Heart left ventricle (tissue), 16 donors: ENCODE measurements around the gene STX8. TPM values are rescaled to one million over a fixed set of nuclear protein-coding genes. Genes with fewer than 3 reads are reported as not detected.
A peak's percentile ranks its signal among the peaks of the same experiment; 100 is the strongest.
"Not testable (repeated sequence)": the region's sequence is repeated elsewhere in the genome, so short reads cannot be mapped to it uniquely, and the experiment has no call there.

Experiments
- ATAC-seq, 4 donors: fragments of 200-7000 bp; cut with Tn5 transposase; one replicate each; pipeline ENCODE4 v1.9.1; 2020 to 2022; ENCODE audit warnings: moderate library complexity in 4 of 4, mild to moderate bottlenecking in 3 of 4, moderate number of reproducible peaks in 1 of 4
- DNase-seq, 5 donors: peaks; one replicate each; pipeline ENCODE4 v3.0.0-alpha.2; 2020
- H3K27ac ChIP-seq, 12 donors: fragments of 200-600 bp; sonication (generic) in 4 of 12; one replicate each; pipeline versions ENCODE4 v1.5.0 to v1.8.0; 2016 to 2022; ENCODE audit warnings: mild to moderate bottlenecking in 2 of 12
- H3K27me3 ChIP-seq, 9 donors: fragments of 200-600 bp; sonication (generic) in 2 of 9; one replicate each; pipeline versions ENCODE4 v1.5.1 to v1.8.0; 2016 to 2022; ENCODE audit warnings: mild to moderate bottlenecking in 3 of 9
- H3K36me3 ChIP-seq, 9 donors: fragments of 200-600 bp; sonication (generic) in 2 of 9; one replicate each; pipeline versions ENCODE4 v1.5.0 to v1.8.0; 2018 to 2022; ENCODE audit warnings: mild to moderate bottlenecking in 2 of 9
- H3K4me1 ChIP-seq, 12 donors: fragments of 200-600 bp; sonication (generic) in 4 of 12; one replicate each; pipeline versions ENCODE4 v1.5.0 to v1.8.0; 2016 to 2022; ENCODE audit warnings: mild to moderate bottlenecking in 3 of 12
- H3K4me3 ChIP-seq, 12 donors: fragments of 200-600 bp; sonication (generic) in 4 of 12; one replicate each; pipeline versions ENCODE4 v1.5.0 to v1.8.0; 2017 to 2022; ENCODE audit warnings: mild to moderate bottlenecking in 9 of 12, moderate library complexity in 4 of 12
- H3K9me3 ChIP-seq, 12 donors: fragments of 200-600 bp; sonication (generic) in 4 of 12; one replicate each; pipeline versions ENCODE4 v1.5.0 to v1.8.0; 2016 to 2022; ENCODE audit warnings: mild to moderate bottlenecking in 1 of 12
- POLR2A ChIP-seq, 2 donors: fragments of 450-650 bp; IDR thresholded peaks; one replicate each; pipeline ENCODE4 v1.6.1; 2017; ENCODE audit warnings: antibody characterized with exemption in 2 of 2, mild to moderate bottlenecking in 2 of 2, moderate library complexity in 2 of 2
- WGBS, 4 donors: extraction: QIAGEN DNeasy Blood & Tissue Kit in 2 of 4; methylation state at CpG; one replicate each; pipeline versions ENCODE4 v1.1.5 to v1.1.7; 2013 to 2018; 5-methylcytosine and 5-hydroxymethylcytosine counted together
- intact Hi-C, 10 donors: fragments of 100-400 bp; cut with DNase I; formaldehyde crosslinking; loops; one replicate each; pipeline versions ENCODE4 v1.11.1 to v1.14.2; 2022
- polyA plus RNA-seq, 2 donors: library from polyadenylated mRNA; stranded (reverse); fragments of 200-250 nt; gene quantifications; one replicate each; pipeline ENCODE4 v1.2.3, GENCODE V29; 2013
- total RNA-seq, 9 donors: library from RNA; depleted of rRNA in 2 of 9; stranded (reverse); fragments of >200 nt in 2 of 9; fragmentation: NEBNext Ultra II Directional in 3 of 9; extraction: Animal tissue kit (Norgen Biotek cat#: 25700) in 3 of 9; gene quantifications; one replicate each; pipeline versions ENCODE4 v1.1.0 to v1.2.4, GENCODE V29; 2016 to 2023
- TF ChIP-seq, protein P1 (sequence below), 12 donors: fragments of 200-600 bp; sonication (generic) in 4 of 12; IDR thresholded peaks; one replicate each; pipeline versions ENCODE4 v1.5.0 to v1.8.0; 2018 to 2022; ENCODE audit warnings: antibody characterized with exemption in 12 of 12, mild to moderate bottlenecking in 5 of 12
- donor health status: ischemic (EF 13 %, LVEDD 7.1; RV severe dilation, severe dysfunction).
- donor health status: healthy with polysubstance abuse.
- donor health status: DM: no; HTN: yes; CAD: no.
- donor health status: DM: no; HTN: no; CAD: no.
- donor health status: ischemic (EF 25% LVEDD 6.9; RV normal size, moderate dysfunction).
- donor health status: ischemic (EF 25% LVEDD 5.7; RV mildly dilated, moderate dysfunction).
- donor health status: healthy.
- donor health status: DM: yes; HTN: yes; CAD: no.
- donor health status: ischemic (EF 35%, LVEDD 5.7; RV mildly dilated, moderate dysfunction).
- donor health status: nonischemic (EF 11% LVEDD 7.7; RV severe dilation, severe dysfunction).
- donor health status: DM: yes; HTN: yes; CAD: no.
- donor health status: PGD.
- donor health status: ischemic (EF 29% LVEDD 5.4; RV normal size, mild dysfunction).
- donor health status: nonischemic (EF 23%, LVEDD 6.1; RV moderate dilation, normal function).

STX8 gene
- total and polyA plus RNA-seq, 11 donors: 43.2 to 86.0 (median 62.3) TPM

DNA sequence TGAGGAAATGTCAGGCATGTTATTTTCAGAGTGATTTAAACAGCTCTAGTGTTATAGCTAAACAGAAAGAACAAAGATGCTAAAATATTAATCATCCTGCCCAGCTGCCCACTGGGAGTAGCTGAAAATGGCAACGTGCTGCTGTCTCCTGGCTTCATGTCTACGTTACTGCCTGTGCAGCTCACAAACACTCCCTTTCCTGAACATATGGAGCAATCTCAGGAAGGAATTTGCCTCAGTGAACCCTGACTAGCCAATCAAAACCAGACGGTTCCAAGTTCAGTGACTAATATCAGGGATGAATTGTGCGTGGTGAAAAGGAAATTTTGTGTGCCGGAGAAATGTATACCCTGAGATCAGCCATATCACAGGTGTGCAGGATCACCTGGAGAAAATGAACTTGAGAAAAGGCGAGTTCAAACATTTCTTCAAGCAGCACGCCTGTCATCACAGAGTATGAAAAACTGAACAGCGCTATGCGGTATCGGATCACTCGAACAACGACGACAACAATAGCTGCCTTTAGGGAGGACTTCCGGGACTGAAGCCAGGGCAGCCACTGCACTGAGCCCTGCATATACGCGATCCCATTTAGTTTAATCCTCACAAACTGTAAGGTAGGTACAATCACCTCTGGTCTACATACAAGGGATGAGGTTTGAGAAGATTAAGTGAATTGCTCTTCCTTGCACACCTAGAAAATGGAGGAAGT lies 110.3 kb downstream of the STX8 start:
- H3K4me3 ChIP-seq: no peak overlapping the region

GRCh38 chr17:9457005-9457404 lies 118.6 kb downstream of the STX8 start:
- ATAC-seq (no peak), DNase-seq (no peak)
- Histone ChIP-seq H3K36me3 (no peaks in the 10 kb centered on the region), H3K4me3 (no peak overlapping the region), H3K27me3 (no peaks in the 10 kb centered on the region), H3K9me3 (peaks cover 0 to 9% (median 0%) of the 10 kb centered on the region in 12 donors), H3K4me1 (peaks cover 0 to 7% (median 0%) of the 10 kb centered on the region in 12 donors), H3K27ac (no peak overlapping the region)
- intact Hi-C loops: no loop called here
- no peak for TF ChIP-seq POLR2A (IDR thresholded peaks at IDR 0.05)
- TF ChIP-seq, protein P1, sequence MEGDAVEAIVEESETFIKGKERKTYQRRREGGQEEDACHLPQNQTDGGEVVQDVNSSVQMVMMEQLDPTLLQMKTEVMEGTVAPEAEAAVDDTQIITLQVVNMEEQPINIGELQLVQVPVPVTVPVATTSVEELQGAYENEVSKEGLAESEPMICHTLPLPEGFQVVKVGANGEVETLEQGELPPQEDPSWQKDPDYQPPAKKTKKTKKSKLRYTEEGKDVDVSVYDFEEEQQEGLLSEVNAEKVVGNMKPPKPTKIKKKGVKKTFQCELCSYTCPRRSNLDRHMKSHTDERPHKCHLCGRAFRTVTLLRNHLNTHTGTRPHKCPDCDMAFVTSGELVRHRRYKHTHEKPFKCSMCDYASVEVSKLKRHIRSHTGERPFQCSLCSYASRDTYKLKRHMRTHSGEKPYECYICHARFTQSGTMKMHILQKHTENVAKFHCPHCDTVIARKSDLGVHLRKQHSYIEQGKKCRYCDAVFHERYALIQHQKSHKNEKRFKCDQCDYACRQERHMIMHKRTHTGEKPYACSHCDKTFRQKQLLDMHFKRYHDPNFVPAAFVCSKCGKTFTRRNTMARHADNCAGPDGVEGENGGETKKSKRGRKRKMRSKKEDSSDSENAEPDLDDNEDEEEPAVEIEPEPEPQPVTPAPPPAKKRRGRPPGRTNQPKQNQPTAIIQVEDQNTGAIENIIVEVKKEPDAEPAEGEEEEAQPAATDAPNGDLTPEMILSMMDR (IDR thresholded peaks at IDR 0.05): no peak
- 84 to 92% (median 88%) methylated on average over 6 of the region's 6 CpGs for WGBS, 4 donors

More for the DNA sequence above, 110.3 kb downstream of the STX8 start:
- no peaks in the 10 kb centered on the region for H3K36me3 ChIP-seq
- intact Hi-C loops: no loop called here
- TF ChIP-seq POLR2A (IDR thresholded peaks at IDR 0.05): no peak
- TF ChIP-seq, protein P1 (IDR thresholded peaks at IDR 0.05): no peak
- no peaks in the 10 kb centered on the region for H3K9me3 ChIP-seq
- peaks cover 0 to 12% (median 4%) of the 10 kb centered on the region in 12 donors for H3K4me1 ChIP-seq
- no peaks in the 10 kb centered on the region for H3K27me3 ChIP-seq
- no peak for DNase-seq
- peak in 1 of 4 donors; percentile 24 for ATAC-seq
- H3K27ac ChIP-seq: no peak overlapping the region
- WGBS, 4 donors: 62 to 83% (median 79%) methylated on average over 16 of the region's 16 CpGs

DNA sequence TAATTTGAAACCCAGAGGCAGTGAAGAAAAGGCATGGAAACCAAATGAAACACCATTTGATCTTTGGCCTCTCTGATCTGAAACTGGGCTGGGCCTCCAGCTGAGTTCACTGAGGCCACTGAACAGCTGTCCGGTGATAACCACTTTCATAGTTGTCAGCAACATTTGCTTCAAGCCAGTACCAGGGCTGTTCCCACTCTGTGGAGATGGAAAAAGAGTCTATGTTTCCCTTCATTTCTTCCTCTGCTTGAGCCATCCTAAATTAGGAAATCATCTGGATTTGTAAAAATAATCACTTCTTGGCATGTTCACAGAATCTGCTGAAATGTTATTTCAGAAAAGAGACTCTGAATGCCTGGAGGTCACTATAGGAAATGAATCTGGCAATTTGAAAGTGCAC lies 119.3 kb downstream of the STX8 start:
- Histone ChIP-seq H3K27me3 (no peaks in the 10 kb centered on the region), H3K4me3 (no peak overlapping the region), H3K36me3 (no peaks in the 10 kb centered on the region), H3K4me1 (peaks cover 0 to 7% (median 0%) of the 10 kb centered on the region in 12 donors), H3K27ac (no peak overlapping the region), H3K9me3 (peaks cover 0 to 9% (median 0%) of the 10 kb centered on the region in 12 donors)
- ATAC-seq (peak; percentile 73 to 92 (median 80)), DNase-seq (peak in 3 of 5 donors; percentile 12 to 51 (median 20))
- TF ChIP-seq, protein P1 (IDR thresholded peaks at IDR 0.05): no peak
- TF ChIP-seq POLR2A (IDR thresholded peaks at IDR 0.05): no peak
- 47 to 71% (median 54%) methylated on average over 1 of the region's 1 CpG for WGBS, 4 donors
- intact Hi-C loops: no loop called here

DNA sequence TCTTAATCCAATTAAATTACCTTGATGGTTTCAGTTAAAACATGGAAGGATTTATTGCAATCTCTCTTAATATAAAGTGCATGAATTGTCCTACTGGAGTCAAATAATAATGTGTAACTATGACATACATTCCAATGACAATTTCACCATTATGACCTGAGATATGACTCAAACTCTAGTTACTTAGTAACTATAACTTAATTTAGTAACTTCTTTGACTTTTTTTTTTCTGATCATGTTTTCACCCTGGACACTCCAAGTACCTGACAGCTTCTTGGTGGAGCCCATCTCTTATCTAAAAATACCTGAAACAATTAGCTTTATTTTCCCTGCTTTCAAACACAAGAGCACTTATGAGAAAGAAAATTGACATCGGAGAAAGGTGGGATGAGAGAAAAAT lies 123.7 kb downstream of the STX8 start:
- intact Hi-C loops: no loop called here
- 96 to 97% (median 96%) methylated on average over 1 of the region's 1 CpG for WGBS, 4 donors
- peaks cover 0 to 7% (median 0%) of the 10 kb centered on the region in 12 donors for H3K4me1 ChIP-seq
- no peak for DNase-seq
- ATAC-seq: no peak
- no peak overlapping the region for H3K27ac ChIP-seq
- H3K4me3 ChIP-seq: no peak overlapping the region
- no peaks in the 10 kb centered on the region for H3K27me3 ChIP-seq
- no peak for TF ChIP-seq POLR2A (IDR thresholded peaks at IDR 0.05)
- TF ChIP-seq, protein P1 (IDR thresholded peaks at IDR 0.05): no peak
- no peaks in the 10 kb centered on the region for H3K9me3 ChIP-seq
- H3K36me3 ChIP-seq: no peaks in the 10 kb centered on the region

GRCh38 chr17:9447298-9447697 lies 128.3 kb downstream of the STX8 start:
- WGBS, 4 donors: 92 to 95% (median 94%) methylated on average over 6 of the region's 6 CpGs
- ATAC-seq, H3K27ac ChIP-seq, intact Hi-C loops, H3K27me3 ChIP-seq, H3K4me1 ChIP-seq, DNase-seq, H3K4me3 ChIP-seq, H3K9me3 ChIP-seq, H3K36me3 ChIP-seq: not testable (repeated sequence)
